Measurements from ENCODE around the gene NDUFS1. TPM values are rescaled to one million over a fixed set of nuclear protein-coding genes. Genes with fewer than 3 reads are reported as not detected.

The NDUFS1 gene
- total and polyA plus RNA-seq, 4 donors = 16.3 to 87.4 (median 60.5) TPM

GRCh38 chr2:206092297-206092696 is 66.9 kb downstream of the NDUFS1 start:
- no peak for DNase-seq
- Histone ChIP-seq H3K4me1 (ENCODE audit: control insufficient read depth in 5 of 5, insufficient read depth in 5 of 5, low read length in 5 of 5) (peaks cover 0 to under 1% (median 0%) of the 10 kb centered on the region in 5 donors), H3K27ac (ENCODE audit: low read depth in 1 of 2, low read length in 1 of 2) (no peak overlapping the region), H3K36me3 (ENCODE audit: control insufficient read depth in 4 of 4, insufficient read depth in 4 of 4, low read length in 4 of 4) (peaks cover 0 to 14% (median 2%) of the 10 kb centered on the region in 4 donors), H3K9ac (ENCODE audit: insufficient read depth in 1 of 2, low read length in 2 of 2) (no peak overlapping the region), H3K4me3 (no peak overlapping the region), H3K27me3 (ENCODE audit: control insufficient read depth in 3 of 3, insufficient read depth in 3 of 3, low read length in 2 of 3) (no peaks in the 10 kb centered on the region), H3K9me3 (ENCODE audit: control insufficient read depth in 4 of 4, insufficient read depth in 3 of 4, low read length in 3 of 4) (no peaks in the 10 kb centered on the region)
- WGBS, 2 donors = 93 to 98% methylated on average over 2 of the region's 2 CpGs
- no peak for ATAC-seq (ENCODE audit: insufficient read depth, low FRiP score)
- no peak for TF ChIP-seq CTCF (IDR thresholded peaks at IDR 0.05; ENCODE audit: control extremely low read depth, extremely low read depth)

- Histone ChIP-seq H3K9me3 (ENCODE audit: control insufficient read depth in 4 of 4, insufficient read depth in 3 of 4, low read length in 3 of 4) (no peaks in the 10 kb centered on the region), H3K4me1 (ENCODE audit: control insufficient read depth in 5 of 5, insufficient read depth in 5 of 5, low read length in 5 of 5) (peaks cover 0 to 15% (median 6%) of the 10 kb centered on the region in 5 donors), H3K9ac (ENCODE audit: insufficient read depth in 1 of 2, low read length in 2 of 2) (no peak overlapping the region), H3K27ac (ENCODE audit: low read depth in 1 of 2, low read length in 1 of 2) (no peak overlapping the region), H3K36me3 (ENCODE audit: control insufficient read depth in 4 of 4, insufficient read depth in 4 of 4, low read length in 4 of 4) (peaks cover 0 to 10% (median 2%) of the 10 kb centered on the region in 4 donors), H3K4me3 (no peak overlapping the region), H3K27me3 (ENCODE audit: control insufficient read depth in 3 of 3, insufficient read depth in 3 of 3, low read length in 2 of 3) (no peaks in the 10 kb centered on the region)
- ATAC-seq (ENCODE audit: insufficient read depth, low FRiP score) (no peak), DNase-seq (no peak)
- TF ChIP-seq CTCF (IDR thresholded peaks at IDR 0.05; ENCODE audit: control extremely low read depth, extremely low read depth) = no peak
Measured at GRCh38 chr2:206088248-206088647, 71.0 kb downstream of the NDUFS1 start.

GRCh38 chr2:206086716-206087350 is 72.4 kb downstream of the NDUFS1 start:
- 2 to 3% methylated on average over 4 of the region's 4 CpGs for WGBS, 2 donors
- DNase-seq (peak in 2 of 3 donors; percentile 69 to 76), ATAC-seq (ENCODE audit: insufficient read depth, low FRiP score) (no peak)
- no peaks in the 10 kb centered on the region for H3K9me3 ChIP-seq (ENCODE audit: control insufficient read depth in 4 of 4, insufficient read depth in 3 of 4, low read length in 3 of 4)
- H3K4me1 ChIP-seq (ENCODE audit: control insufficient read depth in 5 of 5, insufficient read depth in 5 of 5, low read length in 5 of 5) = peaks cover 0 to 19% (median 6%) of the 10 kb centered on the region in 5 donors
- H3K36me3 ChIP-seq (ENCODE audit: control insufficient read depth in 4 of 4, insufficient read depth in 4 of 4, low read length in 4 of 4) = peaks cover 0 to 10% (median 1%) of the 10 kb centered on the region in 4 donors
- no peaks in the 10 kb centered on the region for H3K27me3 ChIP-seq (ENCODE audit: control insufficient read depth in 3 of 3, insufficient read depth in 3 of 3, low read length in 2 of 3)
- peak overlapping the region in 1 of 2 donors; percentile 98 for H3K9ac ChIP-seq (ENCODE audit: insufficient read depth in 1 of 2, low read length in 2 of 2)
- H3K27ac ChIP-seq (ENCODE audit: low read depth in 1 of 2, low read length in 1 of 2) = peak overlapping the region in 1 of 2 donors; percentile 71
- H3K4me3 ChIP-seq = no peak overlapping the region
- TF ChIP-seq CTCF (IDR thresholded peaks at IDR 0.05; ENCODE audit: control extremely low read depth, extremely low read depth) = no peak
